Right lobe of liver (tissue), 4 donors: Measurements from ENCODE around the gene F10.
"Not testable (repeated sequence)": the region's sequence is repeated elsewhere in the genome, so short reads cannot be mapped to it uniquely, and the experiment has no call there.

Experiments used
- POLR2A ChIP-seq: fragments of 450-650 bp; IDR thresholded peaks from one replicate; pipeline ENCODE4 v1.6.1; 2017; ENCODE audit warnings: antibody characterized with exemption, mild to moderate bottlenecking
- TF ChIP-seq, protein P1 (sequence below), 4 donors: fragments of 200-600 bp in 3 of 4; fragments of 450-650 bp in 1 of 4; IDR thresholded peaks; one replicate each; pipeline versions ENCODE4 v1.5.1 to v1.8.0; 2016 to 2022; ENCODE audit warnings: antibody characterized with exemption in 4 of 4, mild to moderate bottlenecking in 2 of 4
- donor health status: DM: no; HTN: no; CAD: no.
- donor health status: DM: no; HTN: no; CAD: no.
- donor health status: DM: no; HTN: yes; CAD: no.

DNA sequence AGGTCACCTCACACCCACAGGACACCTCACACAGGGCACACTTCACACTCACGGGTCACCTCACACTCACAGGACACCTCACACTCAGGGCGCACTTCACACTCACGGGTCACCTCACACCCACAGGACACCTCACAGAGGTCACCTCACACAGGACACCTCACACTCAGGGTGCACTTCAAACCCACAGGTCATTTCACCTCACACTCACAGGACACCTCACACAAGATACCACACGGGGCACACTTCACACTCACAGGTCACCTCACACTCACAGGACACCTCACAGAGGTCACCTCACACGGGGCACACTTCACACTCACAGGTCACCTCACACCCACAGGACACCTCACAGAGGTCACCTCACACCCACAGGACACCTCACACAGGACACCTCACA, 10.8 kb upstream of the F10 start:
- TF ChIP-seq, protein P1, sequence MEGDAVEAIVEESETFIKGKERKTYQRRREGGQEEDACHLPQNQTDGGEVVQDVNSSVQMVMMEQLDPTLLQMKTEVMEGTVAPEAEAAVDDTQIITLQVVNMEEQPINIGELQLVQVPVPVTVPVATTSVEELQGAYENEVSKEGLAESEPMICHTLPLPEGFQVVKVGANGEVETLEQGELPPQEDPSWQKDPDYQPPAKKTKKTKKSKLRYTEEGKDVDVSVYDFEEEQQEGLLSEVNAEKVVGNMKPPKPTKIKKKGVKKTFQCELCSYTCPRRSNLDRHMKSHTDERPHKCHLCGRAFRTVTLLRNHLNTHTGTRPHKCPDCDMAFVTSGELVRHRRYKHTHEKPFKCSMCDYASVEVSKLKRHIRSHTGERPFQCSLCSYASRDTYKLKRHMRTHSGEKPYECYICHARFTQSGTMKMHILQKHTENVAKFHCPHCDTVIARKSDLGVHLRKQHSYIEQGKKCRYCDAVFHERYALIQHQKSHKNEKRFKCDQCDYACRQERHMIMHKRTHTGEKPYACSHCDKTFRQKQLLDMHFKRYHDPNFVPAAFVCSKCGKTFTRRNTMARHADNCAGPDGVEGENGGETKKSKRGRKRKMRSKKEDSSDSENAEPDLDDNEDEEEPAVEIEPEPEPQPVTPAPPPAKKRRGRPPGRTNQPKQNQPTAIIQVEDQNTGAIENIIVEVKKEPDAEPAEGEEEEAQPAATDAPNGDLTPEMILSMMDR (IDR thresholded peaks at IDR 0.05) = not testable (repeated sequence)
- TF ChIP-seq POLR2A = not testable (repeated sequence)
